A673 (cell line): ENCODE data around the gene TRPC4. TPM values are rescaled to one million over a fixed set of nuclear protein-coding genes. Genes with fewer than 3 reads are reported as not detected.

ENCODE experiments used
- BruUV-seq: library from RNA; stranded (reverse); fragments of 400-500 nt; replicated peaks from 2 replicates; lab custom pipeline; 2021; lab: Mats Ljungman, UMichigan
- CTCF ChIA-PET: fragments of 300-600 bp; sonication (Branson Sonifier 250); formaldehyde crosslinking; loops from one replicate; lab custom pipeline; 2022; ENCODE audit warnings: antibody characterized with exemption; lab: Charles Lee
- POLR2A ChIA-PET: fragments of 300-600 bp; sonication (Branson Sonifier 250); formaldehyde crosslinking; loops from one replicate; lab custom pipeline; 2022; ENCODE audit warnings: antibody characterized with exemption; ENCODE audit not compliant: low non-redundant PET; lab: Charles Lee
- DNase-seq: peaks from one replicate; pipeline ENCODE4 v3.0.0-alpha.2; 2015; ENCODE audit warnings: low spot score
- H3K27ac ChIP-seq: fragments of 200-600 bp; sonication (generic); 2 replicates; pipeline ENCODE4 v1.5.1; 2016; ENCODE audit warnings: mixed run types, low read depth, mild to moderate bottlenecking, mixed read lengths, antibody characterized with exemption, low read length; ENCODE audit not compliant: poor library complexity, severe bottlenecking
- H3K27me3 ChIP-seq: fragments of 200-600 bp; sonication (generic); replicated peaks from 2 replicates; pipeline ENCODE4 v1.6.1; 2017; ENCODE audit warnings: mixed run types, low read depth, mild to moderate bottlenecking, mixed read lengths, antibody characterized with exemption, low read length; ENCODE audit not compliant: insufficient read depth, poor library complexity
- H3K36me3 ChIP-seq: fragments of 200-600 bp; sonication (generic); 2 replicates; pipeline ENCODE4 v1.6.1; 2016; ENCODE audit warnings: mixed run types, mild to moderate bottlenecking, mixed read lengths, antibody characterized with exemption, low read length; ENCODE audit not compliant: insufficient read depth, poor library complexity, severe bottlenecking
- H3K4me1 ChIP-seq: fragments of 200-600 bp; sonication (generic); 2 replicates; pipeline ENCODE4 v1.6.1; 2017; ENCODE audit warnings: mixed run types, mild to moderate bottlenecking, mixed read lengths, antibody characterized with exemption, low read length; ENCODE audit not compliant: insufficient read depth, poor library complexity, severe bottlenecking
- H3K4me3 ChIP-seq: fragments of 200-600 bp; sonication (generic); 2 replicates; pipeline ENCODE4 v1.5.1; 2016; ENCODE audit warnings: low read depth, mixed run types, mild to moderate bottlenecking, mixed read lengths, low read length; ENCODE audit not compliant: poor library complexity, severe bottlenecking
- H3K9me3 ChIP-seq: fragments of 200-600 bp; sonication (generic); 2 replicates; pipeline ENCODE4 v1.6.1; 2016; ENCODE audit warnings: mixed run types, low read depth, mild to moderate bottlenecking, mixed read lengths, antibody characterized with exemption, low read length; ENCODE audit not compliant: poor library complexity, severe bottlenecking
- EZH2 ChIP-seq: fragments of 200-600 bp; sonication (generic); IDR thresholded peaks from 2 replicates; pipeline ENCODE4 v1.6.1; 2017; ENCODE audit warnings: borderline replicate concordance, low read depth, mild to moderate bottlenecking, mixed read lengths, antibody characterized with exemption, low read length; ENCODE audit not compliant: poor library complexity, severe bottlenecking
- intact Hi-C: fragments of 100-400 bp; cut with micrococcal nuclease; formaldehyde crosslinking; loops from one replicate; pipeline ENCODE4 v1.10.0; 2022; ENCODE audit not compliant: unreplicated experiment
- total RNA-seq: library from RNA; stranded (reverse); gene quantifications from 2 replicates; pipeline ENCODE4 v1.2.3, GENCODE V29; 2021
- TF ChIP-seq, protein P1 (sequence below): fragments of 300-800, 200-600 bp; sonication (generic); conservative IDR thresholded peaks from 2 replicates; pipeline ENCODE4 v1.5.1; 2017; ENCODE audit warnings: low read depth, mild to moderate bottlenecking, antibody characterized with exemption, low read length, moderate library complexity, mixed read lengths

TRPC4 gene
- total RNA-seq, 1 experiment from 2014 or later = 27.0 TPM

DNA sequence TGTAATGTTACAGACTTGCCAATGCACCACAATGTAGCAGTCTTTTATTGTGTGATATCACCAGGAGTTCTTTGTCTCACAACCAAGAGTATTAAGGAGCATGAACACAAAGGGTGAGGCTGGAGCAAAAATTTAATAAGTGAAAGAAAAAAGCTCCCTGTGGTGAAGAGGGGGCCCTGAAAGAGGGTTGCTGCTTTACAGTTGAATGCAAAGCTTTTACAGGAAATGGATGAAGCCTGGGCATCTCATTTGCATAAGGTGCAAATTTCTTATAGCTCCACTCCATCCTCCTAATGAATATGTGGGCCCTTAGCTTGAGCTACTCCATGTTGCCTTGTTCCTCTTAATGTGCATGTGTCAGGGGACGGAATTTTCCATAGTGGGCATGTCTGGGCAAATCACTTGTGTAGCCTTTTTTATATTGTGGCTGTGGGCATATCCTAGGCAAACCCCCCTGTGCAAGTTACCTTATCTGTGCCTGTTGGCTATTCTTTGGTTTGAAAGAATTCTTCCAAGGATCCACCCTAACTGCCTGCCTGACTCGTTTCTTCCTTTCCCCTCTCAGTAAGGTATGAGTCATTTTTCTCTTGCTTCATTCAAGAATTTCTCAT, 45.3 kb upstream of the TRPC4 start:
- no peaks in the 10 kb centered on the region for H3K27me3 ChIP-seq
- peaks cover 19% of the 10 kb centered on the region for H3K4me1 ChIP-seq
- ChIA-PET POLR2A (no interaction called here), CTCF (no interaction called here)
- peak overlapping the region; percentile 28 for H3K27ac ChIP-seq
- TF ChIP-seq, protein P1, sequence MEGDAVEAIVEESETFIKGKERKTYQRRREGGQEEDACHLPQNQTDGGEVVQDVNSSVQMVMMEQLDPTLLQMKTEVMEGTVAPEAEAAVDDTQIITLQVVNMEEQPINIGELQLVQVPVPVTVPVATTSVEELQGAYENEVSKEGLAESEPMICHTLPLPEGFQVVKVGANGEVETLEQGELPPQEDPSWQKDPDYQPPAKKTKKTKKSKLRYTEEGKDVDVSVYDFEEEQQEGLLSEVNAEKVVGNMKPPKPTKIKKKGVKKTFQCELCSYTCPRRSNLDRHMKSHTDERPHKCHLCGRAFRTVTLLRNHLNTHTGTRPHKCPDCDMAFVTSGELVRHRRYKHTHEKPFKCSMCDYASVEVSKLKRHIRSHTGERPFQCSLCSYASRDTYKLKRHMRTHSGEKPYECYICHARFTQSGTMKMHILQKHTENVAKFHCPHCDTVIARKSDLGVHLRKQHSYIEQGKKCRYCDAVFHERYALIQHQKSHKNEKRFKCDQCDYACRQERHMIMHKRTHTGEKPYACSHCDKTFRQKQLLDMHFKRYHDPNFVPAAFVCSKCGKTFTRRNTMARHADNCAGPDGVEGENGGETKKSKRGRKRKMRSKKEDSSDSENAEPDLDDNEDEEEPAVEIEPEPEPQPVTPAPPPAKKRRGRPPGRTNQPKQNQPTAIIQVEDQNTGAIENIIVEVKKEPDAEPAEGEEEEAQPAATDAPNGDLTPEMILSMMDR = no peak
- TF ChIP-seq EZH2 = no peak
- intact Hi-C loops = no loop called here
- peaks cover 4% of the 10 kb centered on the region for H3K36me3 ChIP-seq
- no TSS peak for BruUV-seq
- no peak overlapping the region for H3K4me3 ChIP-seq
- peaks cover 4% of the 10 kb centered on the region for H3K9me3 ChIP-seq
- peak; percentile 93 for DNase-seq

DNA sequence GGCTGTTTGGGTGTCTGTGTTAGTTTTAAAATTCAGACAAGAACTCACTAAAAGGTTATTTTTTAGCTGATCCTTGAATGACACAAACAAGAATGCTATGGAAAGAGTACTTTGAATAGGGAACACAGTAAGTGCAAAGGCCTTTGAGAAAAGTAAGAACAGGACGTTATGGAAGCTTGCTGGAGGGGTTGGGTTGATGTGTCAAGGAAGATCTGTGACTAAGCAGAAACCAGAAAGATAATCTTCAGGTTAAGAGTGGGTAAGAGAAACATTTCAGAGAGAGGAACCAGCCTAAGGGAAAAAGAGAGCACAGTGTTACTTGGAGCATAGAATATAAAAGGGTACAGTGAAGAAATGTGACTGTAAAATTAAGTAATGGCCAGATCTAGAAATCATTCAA, 41.2 kb upstream of the TRPC4 start:
- BruUV-seq = no TSS peak

DNA sequence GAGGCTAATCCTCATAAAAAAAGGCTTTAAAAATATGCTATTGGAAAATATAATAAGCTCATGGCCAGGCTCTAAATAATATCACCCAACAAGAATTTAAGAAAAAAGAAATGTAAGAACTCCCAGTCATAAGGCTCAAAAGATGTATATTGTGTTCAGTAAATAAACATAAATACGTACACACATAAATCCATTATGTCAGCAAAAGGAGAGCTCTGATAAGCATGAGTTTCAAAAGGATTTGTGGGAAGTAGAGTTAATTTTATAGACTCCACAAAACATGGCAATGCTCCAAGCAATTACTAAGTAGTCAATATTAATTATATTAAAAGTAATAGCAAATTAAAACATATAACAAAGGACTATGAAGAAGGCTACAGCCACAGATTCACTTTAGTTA, 37.3 kb upstream of the TRPC4 start:
- no peak for DNase-seq
- no peaks in the 10 kb centered on the region for H3K27me3 ChIP-seq
- H3K4me1 ChIP-seq = peaks cover 3% of the 10 kb centered on the region
- H3K27ac ChIP-seq = no peak overlapping the region
- no peaks in the 10 kb centered on the region for H3K36me3 ChIP-seq
- intact Hi-C loops = no loop called here
- TF ChIP-seq, protein P1 = no peak
- TF ChIP-seq EZH2 = no peak
- H3K4me3 ChIP-seq = no peak overlapping the region
- CTCF ChIA-PET = no interaction called here
- no peaks in the 10 kb centered on the region for H3K9me3 ChIP-seq
- POLR2A ChIA-PET = no interaction called here
- BruUV-seq = no TSS peak

More for the DNA sequence above, 41.2 kb upstream of the TRPC4 start:
- TF ChIP-seq, protein P1 = no peak
- no peak for TF ChIP-seq EZH2
- POLR2A ChIA-PET = no interaction called here
- no peaks in the 10 kb centered on the region for H3K36me3 ChIP-seq
- intact Hi-C loops = no loop called here
- peaks cover 4% of the 10 kb centered on the region for H3K9me3 ChIP-seq
- peaks cover 5% of the 10 kb centered on the region for H3K4me1 ChIP-seq
- no peak overlapping the region for H3K27ac ChIP-seq
- DNase-seq = no peak
- no peaks in the 10 kb centered on the region for H3K27me3 ChIP-seq
- H3K4me3 ChIP-seq = no peak overlapping the region
- CTCF ChIA-PET = no interaction called here
